IMR-90 (cell line): ENCODE data around the gene PAAF1. TPM values are rescaled to one million over a fixed set of nuclear protein-coding genes. Genes with fewer than 3 reads are reported as not detected.

Source experiments
- ATAC-seq: fragments of 200-7000 bp; cut with Tn5 transposase; 2 replicates; pipeline ENCODE4 v1.9.1; 2020; ENCODE audit warnings: low read depth, mild to moderate bottlenecking, moderate library complexity
- BruUV-seq: library from RNA; stranded (reverse); fragments of 400-500 nt; replicated peaks from 2 replicates; lab custom pipeline; 2021; lab: Mats Ljungman, UMichigan
- CTCF ChIA-PET: fragments of 300-600 bp; formaldehyde crosslinking; extraction: SDS; loops from one replicate; lab custom pipeline; 2021; ENCODE audit warnings: antibody characterized with exemption; lab: Yijun Ruan, JAX
- POLR2A ChIA-PET: fragments of 300-600 bp; sonication (Branson Sonifier 250); formaldehyde crosslinking; loops from one replicate; lab custom pipeline; 2022; ENCODE audit warnings: antibody characterized with exemption; ENCODE audit not compliant: unreplicated experiment; lab: Charles Lee
- DNase-seq: peaks from one replicate; pipeline ENCODE4 v3.0.0; 2013
- H2AFZ ChIP-seq: replicated peaks from 2 replicates; pipeline ENCODE3; 2013; ENCODE audit warnings: low read length, mild to moderate bottlenecking; ENCODE audit not compliant: poor library complexity
- H2AK5ac ChIP-seq: 2 replicates; pipeline ENCODE4 v1.6.1; 2013; ENCODE audit warnings: low read depth, low read length, inconsistent platforms
- H2AK9ac ChIP-seq: replicated peaks from 2 replicates; pipeline ENCODE3; 2013; ENCODE audit warnings: mild to moderate bottlenecking, low read depth, low read length, moderate library complexity; ENCODE audit not compliant: poor library complexity
- H2BK120ac ChIP-seq: 2 replicates; pipeline ENCODE4 v1.6.1; 2013; ENCODE audit warnings: low read depth, low read length, inconsistent platforms
- H2BK15ac ChIP-seq: 3 replicates; pipeline ENCODE4 v1.6.1; 2013; ENCODE audit warnings: low read depth, low read length, inconsistent platforms
- H2BK20ac ChIP-seq: 2 replicates; pipeline ENCODE4 v1.6.1; 2013; ENCODE audit warnings: low read depth, mild to moderate bottlenecking, inconsistent platforms, low read length, moderate library complexity
- H2BK5ac ChIP-seq: 2 replicates; pipeline ENCODE4 v1.6.1; 2013; ENCODE audit warnings: mild to moderate bottlenecking, low read depth, low read length, inconsistent platforms; ENCODE audit not compliant: poor library complexity, severe bottlenecking
- H3K14ac ChIP-seq: replicated peaks from 2 replicates; pipeline ENCODE4 v1.6.1; 2013; ENCODE audit warnings: low read depth, low read length, inconsistent platforms
- H3K18ac ChIP-seq: 2 replicates; pipeline ENCODE4 v1.6.1; 2013; ENCODE audit warnings: low read depth, low read length, control low read depth
- H3K23ac ChIP-seq: 2 replicates; pipeline ENCODE4 v1.6.1; 2013; ENCODE audit warnings: low read depth, low read length, inconsistent platforms
- H3K27ac ChIP-seq: 2 replicates; pipeline ENCODE4 v1.5.1; 2013; ENCODE audit warnings: mild to moderate bottlenecking, control low read depth, low read length; ENCODE audit not compliant: insufficient read depth
- H3K27me3 ChIP-seq: 2 replicates; pipeline ENCODE4 v1.6.1; 2013; ENCODE audit warnings: low read length; ENCODE audit not compliant: control insufficient read depth, insufficient read depth
- H3K36me3 ChIP-seq: 2 replicates; pipeline ENCODE4 v1.6.1; 2013; ENCODE audit warnings: low read length, mixed read lengths; ENCODE audit not compliant: control insufficient read depth, insufficient read depth
- H3K4ac ChIP-seq: 2 replicates; pipeline ENCODE4 v1.6.1; 2013; ENCODE audit warnings: low read depth, low read length, inconsistent platforms
- H3K4me1 ChIP-seq: 2 replicates; pipeline ENCODE4 v1.6.1; 2013; ENCODE audit warnings: low read length, mixed read lengths; ENCODE audit not compliant: control insufficient read depth, insufficient read depth
- H3K4me2 ChIP-seq: 2 replicates; pipeline ENCODE4 v1.6.1; 2013; ENCODE audit warnings: low read depth, mild to moderate bottlenecking, control low read depth, low read length, moderate library complexity
- H3K4me3 ChIP-seq: 2 replicates; pipeline ENCODE4 v1.5.1; 2013; ENCODE audit warnings: low read depth, mild to moderate bottlenecking, control low read depth, low read length, moderate library complexity; ENCODE audit not compliant: insufficient read depth
- H3K56ac ChIP-seq: 2 replicates; pipeline ENCODE4 v1.6.1; 2013; ENCODE audit warnings: low read length, inconsistent platforms; ENCODE audit not compliant: insufficient read depth; ENCODE audit errors: extremely low read depth
- H3K79me1 ChIP-seq, 2 experiments: 2 replicates each; pipeline ENCODE4 v1.6.1; 2013; ENCODE audit warnings: low read length in 2 of 2, inconsistent platforms in 1 of 2, low read depth in 1 of 2
- H3K9ac ChIP-seq: 2 replicates; pipeline ENCODE4 v1.6.1; 2013; ENCODE audit warnings: low read depth, low read length, control low read depth
- H3K9me1 ChIP-seq: 2 replicates; pipeline ENCODE4 v1.6.1; 2013; ENCODE audit warnings: low read length, inconsistent platforms; ENCODE audit not compliant: insufficient read depth
- H3K9me3 ChIP-seq: 2 replicates; pipeline ENCODE4 v1.6.1; 2013; ENCODE audit warnings: low read length; ENCODE audit not compliant: control insufficient read depth, insufficient read depth
- H4K20me1 ChIP-seq: 2 replicates; pipeline ENCODE4 v1.6.1; 2013; ENCODE audit warnings: low read length, inconsistent platforms; ENCODE audit not compliant: insufficient read depth
- H4K5ac ChIP-seq: 2 replicates; pipeline ENCODE4 v1.6.1; 2013; ENCODE audit warnings: mild to moderate bottlenecking, low read depth, low read length, control low read depth
- H4K8ac ChIP-seq, 2 experiments: 2 replicates each; pipeline ENCODE4 v1.6.1; 2013; ENCODE audit warnings: low read depth in 2 of 2, low read length in 2 of 2, control low read depth in 1 of 2, inconsistent platforms in 1 of 2
- H4K91ac ChIP-seq: 2 replicates; pipeline ENCODE4 v1.6.1; 2013; ENCODE audit warnings: low read depth, low read length, inconsistent platforms; ENCODE audit not compliant: insufficient read depth
- BHLHE40 ChIP-seq: fragments of 150-350 bp; IDR thresholded peaks from 2 replicates; pipeline ENCODE4 v1.6.1; 2016; ENCODE audit warnings: mild to moderate bottlenecking, low read depth, low read length
- CEBPB ChIP-seq: IDR thresholded peaks from 2 replicates; pipeline ENCODE4 v1.6.1; 2012; ENCODE audit warnings: low read depth, low read length, improper control_type of control experiment
- CHD1 ChIP-seq: IDR thresholded peaks from 2 replicates; pipeline ENCODE4 v1.6.1; 2012; ENCODE audit warnings: low read depth, low read length, improper control_type of control experiment
- ELK1 ChIP-seq: fragments of 150-350 bp; IDR thresholded peaks from 2 replicates; pipeline ENCODE4 v1.6.1; 2016; ENCODE audit warnings: low read depth, mild to moderate bottlenecking, low read length, moderate library complexity, borderline replicate concordance
- FOS ChIP-seq: fragments of 150-350 bp; IDR thresholded peaks from 2 replicates; pipeline ENCODE4 v1.6.1; 2016; ENCODE audit warnings: low read depth, low read length
- NFE2L2 ChIP-seq: fragments of 150-350 bp; IDR thresholded peaks from 2 replicates; pipeline ENCODE4 v1.6.1; 2016; ENCODE audit warnings: low read depth, mild to moderate bottlenecking, low read length
- RAD21 ChIP-seq: IDR thresholded peaks from 2 replicates; pipeline ENCODE4 v1.6.1; 2012; ENCODE audit warnings: low read length, improper control_type of control experiment
- RFX5 ChIP-seq: IDR thresholded peaks from 2 replicates; pipeline ENCODE4 v1.8.0; 2012; ENCODE audit warnings: low read depth, mild to moderate bottlenecking, low read length, moderate library complexity
- WGBS, 2 experiments: methylation state at CpG; one replicate each; pipeline versions ENCODE4 v1.1.5 to v1.1.7; 2013; ENCODE audit warnings: missing lambda C conversion rate in 2 of 2; ENCODE audit not compliant: insufficient read length in 1 of 2; ENCODE audit errors: extremely low coverage in 2 of 2; 5-methylcytosine and 5-hydroxymethylcytosine counted together
- dilution Hi-C: fragments of 300-500 bp; cut with HindIII; formaldehyde crosslinking; loops from one replicate; pipeline ENCODE4 v1.14.3; 2018; ENCODE audit warnings: low sequenced_read_pairs; ENCODE audit not compliant: unreplicated experiment
- in situ Hi-C: fragments of 300-500 bp; cut with MboI; formaldehyde crosslinking; loops from 3 replicates; pipeline ENCODE4 v1.14.3; 2019; ENCODE audit warnings: low sequenced_read_pairs, inconsistent platforms, mixed read lengths
- intact Hi-C: fragments of 100-400 bp; cut with micrococcal nuclease; formaldehyde crosslinking; loops from 2 replicates; pipeline ENCODE4 v1.10.0; 2022
- polyA plus RNA-seq, 3 experiments: library from polyadenylated mRNA; depleted of rRNA; stranded (reverse); fragments of >200 nt; gene quantifications; 2 replicates each; pipeline ENCODE4 v1.2.3, GENCODE V29; 2012; ENCODE audit warnings: low replicate concordance in 1 of 3
- total RNA-seq: library from RNA; depleted of rRNA; stranded (reverse); fragments of >200 nt; gene quantifications from 2 replicates; pipeline ENCODE4 v1.2.3, GENCODE V29; 2012
- TF ChIP-seq, protein P1 (sequence below): fragments of 150-350 bp; IDR thresholded peaks from 2 replicates; pipeline ENCODE4 v1.6.1; 2017; ENCODE audit warnings: mild to moderate bottlenecking, antibody characterized with exemption, low read length, low read depth

PAAF1 gene
- total and polyA plus RNA-seq, 2 of the 4 experiments (the other 2 are of a cell fraction): 15.1 to 16.4 TPM

GRCh38 chr11:73962101-73962705 is 85.4 kb downstream of the PAAF1 start:
- H3K4me2 ChIP-seq: no peak overlapping the region
- no peaks in the 10 kb centered on the region for H3K9me1 ChIP-seq
- H3K23ac ChIP-seq: no peak overlapping the region
- H2AK9ac ChIP-seq: no peak overlapping the region
- no peak for ATAC-seq
- H4K20me1 ChIP-seq: no peaks in the 10 kb centered on the region
- dilution Hi-C loops: no loop called here
- no peak overlapping the region for H2BK20ac ChIP-seq
- WGBS, 2 experiments: no CpG with 5 or more reads among the region's 7 CpGs
- H3K4ac ChIP-seq: no peak overlapping the region
- H4K8ac ChIP-seq: no peak overlapping the region
- no peaks in the 10 kb centered on the region for H3K27me3 ChIP-seq
- no peak overlapping the region for H3K4me3 ChIP-seq
- H2BK15ac ChIP-seq: no peak overlapping the region
- no peak overlapping the region for H3K18ac ChIP-seq
- CTCF ChIA-PET: no interaction called here
- no peak for DNase-seq
- intact Hi-C loops: loop anchor here (5.0 kb wide), 1 partner anchor 275 kb away; no protein-coding TSS in a partner anchor
- no TSS peak for BruUV-seq
- H3K79me1 ChIP-seq: no peaks in the 10 kb centered on the region
- no peaks in the 10 kb centered on the region for H3K36me3 ChIP-seq
- H3K56ac ChIP-seq: no peak overlapping the region
- no peak overlapping the region for H4K5ac ChIP-seq
- no peak overlapping the region for H2AK5ac ChIP-seq
- no peaks in the 10 kb centered on the region for H3K4me1 ChIP-seq
- in situ Hi-C loops: loop anchor here (10.0 kb wide), 1 partner anchor 483 kb away; no protein-coding TSS in a partner anchor
- H2AFZ ChIP-seq: no peak overlapping the region
- H3K14ac ChIP-seq: no peak overlapping the region
- no peak overlapping the region for H3K27ac ChIP-seq
- no peak overlapping the region for H3K9ac ChIP-seq
- POLR2A ChIA-PET: no interaction called here
- H2BK120ac ChIP-seq: no peak overlapping the region
- no peak overlapping the region for H2BK5ac ChIP-seq
- H3K9me3 ChIP-seq: no peaks in the 10 kb centered on the region
- H4K91ac ChIP-seq: no peak overlapping the region
- TF ChIP-seq FOS: no peak
- TF ChIP-seq CHD1: no peak
- TF ChIP-seq NFE2L2: no peak
- TF ChIP-seq, protein P1, sequence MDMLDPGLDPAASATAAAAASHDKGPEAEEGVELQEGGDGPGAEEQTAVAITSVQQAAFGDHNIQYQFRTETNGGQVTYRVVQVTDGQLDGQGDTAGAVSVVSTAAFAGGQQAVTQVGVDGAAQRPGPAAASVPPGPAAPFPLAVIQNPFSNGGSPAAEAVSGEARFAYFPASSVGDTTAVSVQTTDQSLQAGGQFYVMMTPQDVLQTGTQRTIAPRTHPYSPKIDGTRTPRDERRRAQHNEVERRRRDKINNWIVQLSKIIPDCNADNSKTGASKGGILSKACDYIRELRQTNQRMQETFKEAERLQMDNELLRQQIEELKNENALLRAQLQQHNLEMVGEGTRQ: no peak
- TF ChIP-seq ELK1: no peak
- no peak for TF ChIP-seq RFX5
- TF ChIP-seq CEBPB: no peak
- no peak for TF ChIP-seq RAD21
- no peak for TF ChIP-seq BHLHE40
